Liver (tissue), 9 donors: Measurements from ENCODE around the gene GZMM. TPM values are rescaled to one million over a fixed set of nuclear protein-coding genes. Genes with fewer than 3 reads are reported as not detected.

ENCODE experiments used
- DNase-seq: peaks from one replicate; pipeline ENCODE4 v3.0.0-alpha.2; 2017; ENCODE audit warnings: low spot score
- H3K27ac ChIP-seq, 2 donors: one replicate each; pipeline ENCODE4 v1.7.0; 2013; ENCODE audit warnings: inconsistent platforms in 2 of 2, low read length in 2 of 2, control low read depth in 1 of 2, low read depth in 1 of 2, mild to moderate bottlenecking in 1 of 2
- H3K27me3 ChIP-seq, 4 donors: one replicate each; pipeline versions ENCODE4 v1.6.1 to v1.7.0; 2013; ENCODE audit warnings: low read length in 3 of 4, inconsistent platforms in 1 of 4, mild to moderate bottlenecking in 1 of 4, moderate library complexity in 1 of 4; ENCODE audit not compliant: control insufficient read depth in 4 of 4, insufficient read depth in 4 of 4
- H3K36me3 ChIP-seq, 4 donors: one replicate each; pipeline versions ENCODE4 v1.6.1 to v1.7.0; 2013; ENCODE audit warnings: low read length in 3 of 4, mild to moderate bottlenecking in 3 of 4, low read depth in 1 of 4, moderate library complexity in 1 of 4; ENCODE audit not compliant: control insufficient read depth in 4 of 4, insufficient read depth in 3 of 4
- H3K4me1 ChIP-seq, 4 donors: one replicate each; pipeline versions ENCODE4 v1.6.1 to v1.7.0; 2013; ENCODE audit warnings: low read length in 3 of 4, mild to moderate bottlenecking in 3 of 4, moderate library complexity in 1 of 4; ENCODE audit not compliant: control insufficient read depth in 4 of 4, insufficient read depth in 4 of 4
- H3K4me3 ChIP-seq, 3 donors: one replicate each; pipeline versions ENCODE4 v1.6.1 to v1.7.0; 2013; ENCODE audit warnings: low read length in 3 of 3, control low read depth in 1 of 3, low read depth in 1 of 3, mild to moderate bottlenecking in 1 of 3
- H3K9ac ChIP-seq, 2 donors: one replicate each; pipeline ENCODE4 v1.7.0; 2013; ENCODE audit warnings: low read length in 2 of 2, mild to moderate bottlenecking in 2 of 2, moderate library complexity in 2 of 2, control low read depth in 1 of 2, low read depth in 1 of 2
- H3K9me3 ChIP-seq, 4 donors: one replicate each; pipeline versions ENCODE4 v1.6.1 to v1.7.0; 2013; ENCODE audit warnings: low read length in 3 of 4; ENCODE audit not compliant: control insufficient read depth in 4 of 4
- CTCF ChIP-seq: fragments of 150-350 bp; IDR thresholded peaks from 2 replicates; pipeline ENCODE4 v1.5.1; 2017; ENCODE audit warnings: improper control_type of control experiment, low read depth, low read length; ENCODE audit not compliant: missing input control
- EGR1 ChIP-seq, 2 donors: IDR thresholded peaks; 2 replicates each; pipeline ENCODE4 v1.6.1; 2016 to 2018; ENCODE audit warnings: antibody characterized with exemption in 2 of 2, low read depth in 2 of 2
- FOXA1 ChIP-seq: IDR thresholded peaks from 2 replicates; pipeline ENCODE4 v1.6.1; 2016; ENCODE audit warnings: antibody characterized with exemption
- FOXA2 ChIP-seq: IDR thresholded peaks from 2 replicates; pipeline ENCODE4 v1.6.1; 2016; ENCODE audit warnings: antibody characterized with exemption
- HNF4A ChIP-seq, 2 donors: conservative IDR thresholded peaks; 2 replicates each; pipeline ENCODE4 v1.6.1; 2016; ENCODE audit warnings: antibody characterized with exemption in 2 of 2, mild to moderate bottlenecking in 2 of 2
- HNF4G ChIP-seq: IDR thresholded peaks from 2 replicates; pipeline ENCODE4 v1.6.1; 2016; ENCODE audit warnings: antibody characterized with exemption
- JUND ChIP-seq, 2 donors: IDR thresholded peaks; 2 replicates each; pipeline ENCODE4 v1.6.1; 2016; ENCODE audit warnings: antibody characterized with exemption in 2 of 2
- NR2F2 ChIP-seq: IDR thresholded peaks from 2 replicates; pipeline ENCODE4 v1.6.1; 2016; ENCODE audit warnings: antibody characterized with exemption
- RAD21 ChIP-seq, 2 donors: IDR thresholded peaks; 2 replicates each; pipeline ENCODE4 v1.6.1; 2016; ENCODE audit warnings: antibody characterized with exemption in 2 of 2, mild to moderate bottlenecking in 2 of 2
- REST ChIP-seq: IDR thresholded peaks from 2 replicates; pipeline ENCODE4 v1.6.1; 2016; ENCODE audit warnings: antibody characterized with exemption, mild to moderate bottlenecking
- RXRA ChIP-seq, 2 donors: IDR thresholded peaks; 2 replicates each; pipeline ENCODE4 v1.6.1; 2017 to 2018; ENCODE audit warnings: antibody characterized with exemption in 2 of 2, mild to moderate bottlenecking in 1 of 2
- SP1 ChIP-seq: IDR thresholded peaks from 2 replicates; pipeline ENCODE4 v1.6.1; 2018; ENCODE audit warnings: antibody characterized with exemption, mild to moderate bottlenecking
- TAF1 ChIP-seq: conservative IDR thresholded peaks from 2 replicates; pipeline ENCODE4 v1.6.1; 2016; ENCODE audit warnings: antibody characterized with exemption, mild to moderate bottlenecking
- WGBS: extraction: QIAGEN DNeasy Blood & Tissue Kit; methylation state at CpG from one replicate; pipeline ENCODE4 v1.1.7; 2013; 5-methylcytosine and 5-hydroxymethylcytosine counted together
- polyA plus RNA-seq, 2 donors: library from polyadenylated mRNA; stranded (reverse) in 1 of 2; unstranded in 1 of 2; fragments of 200-250 nt in 1 of 2; fragments of >200 nt in 1 of 2; fragmentation: Nextera tagmentation in 1 of 2; extraction: Ambion mirVana in 1 of 2; gene quantifications; one replicate each; pipeline versions ENCODE4 v1.2.1 to v1.2.3, GENCODE V29; 2013 to 2015
- total RNA-seq, 2 donors: library from RNA; depleted of rRNA; stranded (reverse); fragments of >200 nt; gene quantifications; one replicate each; pipeline ENCODE4 v1.2.3, GENCODE V29; 2014
- TF ChIP-seq, protein P1 (sequence below): IDR thresholded peaks from 2 replicates; pipeline ENCODE4 v1.6.1; 2016; ENCODE audit warnings: antibody characterized with exemption
- TF ChIP-seq, protein P2 (sequence below): IDR thresholded peaks from 2 replicates; pipeline ENCODE4 v1.6.1; 2016; ENCODE audit warnings: antibody characterized with exemption
- TF ChIP-seq, protein P3 (sequence below): IDR thresholded peaks from 2 replicates; pipeline ENCODE4 v1.6.1; 2016; ENCODE audit warnings: antibody characterized with exemption
- donor health status: healthy.
- donor health status: healthy.
- donor health status: healthy.
- donor health status: healthy.
- donor health status: healthy.

GZMM gene
- total and polyA plus RNA-seq, 4 donors = 0.28 to 1.3 (median 1.1) TPM

- H3K27ac ChIP-seq = no peak overlapping the region
- peaks cover 0 to 7% (median 2%) of the 10 kb centered on the region in 4 donors for H3K4me1 ChIP-seq
- no peaks in the 10 kb centered on the region for H3K36me3 ChIP-seq
- H3K4me3 ChIP-seq = peak overlapping the region in 1 of 3 donors; percentile 6
- peak; percentile 63 for DNase-seq
- no peaks in the 10 kb centered on the region for H3K9me3 ChIP-seq
- WGBS = 38% methylated on average over 75 of the region's 75 CpGs
- peaks cover 0 to 15% (median 2%) of the 10 kb centered on the region in 4 donors for H3K27me3 ChIP-seq
- TF ChIP-seq RXRA (IDR thresholded peaks at IDR 0.05) = no peak
- peak; percentile 99 for TF ChIP-seq REST
- no peak overlapping the region for H3K9ac ChIP-seq
These were observed 47.5 kb downstream of the GZMM start for GRCh38 chr19:591099-591958.

DNA sequence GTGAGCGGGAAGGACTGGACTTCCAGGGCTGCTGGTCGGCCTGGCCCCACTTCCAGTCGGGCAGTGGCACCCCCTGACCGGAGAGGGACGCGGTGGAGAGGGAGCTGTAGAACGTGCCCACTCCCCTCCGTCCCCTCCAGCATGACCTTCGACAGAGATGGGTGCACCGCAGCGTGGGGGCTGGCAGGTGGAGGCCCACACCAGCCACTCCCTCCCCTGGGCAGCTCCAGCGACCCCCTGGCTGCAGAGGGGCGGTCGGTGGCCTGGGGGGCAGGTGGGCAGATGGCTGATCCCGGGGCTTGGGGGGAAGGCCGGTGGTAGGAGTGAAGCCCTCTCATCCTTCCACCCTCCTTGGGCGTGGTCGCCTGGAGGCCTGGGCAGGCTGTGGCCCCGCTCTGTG lies 48.2 kb downstream of the GZMM start:
- H3K4me1 ChIP-seq = peaks cover 0 to 7% (median 2%) of the 10 kb centered on the region in 4 donors
- peaks cover 0 to 15% (median 2%) of the 10 kb centered on the region in 4 donors for H3K27me3 ChIP-seq
- 79% methylated on average over 19 of the region's 19 CpGs for WGBS
- no peak overlapping the region for H3K9ac ChIP-seq
- no peak overlapping the region for H3K27ac ChIP-seq
- no peak overlapping the region for H3K4me3 ChIP-seq
- no peak for DNase-seq
- no peaks in the 10 kb centered on the region for H3K9me3 ChIP-seq
- TF ChIP-seq RXRA (IDR thresholded peaks at IDR 0.05) (no peak), SP1 (no peak), TAF1 (no peak), JUND (IDR thresholded peaks at IDR 0.05) (no peak), RAD21 (IDR thresholded peaks at IDR 0.05) (no peak), REST (no peak), HNF4G (no peak), NR2F2 (no peak), CTCF (no peak), EGR1 (IDR thresholded peaks at IDR 0.05; ENCODE audit: low read depth in 2 of 2) (no peak), FOXA1 (no peak), HNF4A (conservative IDR thresholded peaks at IDR 0.05) (no peak), FOXA2 (no peak)
- TF ChIP-seq, protein P1, sequence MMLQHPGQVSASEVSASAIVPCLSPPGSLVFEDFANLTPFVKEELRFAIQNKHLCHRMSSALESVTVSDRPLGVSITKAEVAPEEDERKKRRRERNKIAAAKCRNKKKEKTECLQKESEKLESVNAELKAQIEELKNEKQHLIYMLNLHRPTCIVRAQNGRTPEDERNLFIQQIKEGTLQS = no peak
- TF ChIP-seq, protein P2, sequence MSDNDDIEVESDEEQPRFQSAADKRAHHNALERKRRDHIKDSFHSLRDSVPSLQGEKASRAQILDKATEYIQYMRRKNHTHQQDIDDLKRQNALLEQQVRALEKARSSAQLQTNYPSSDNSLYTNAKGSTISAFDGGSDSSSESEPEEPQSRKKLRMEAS = no peak
- TF ChIP-seq, protein P3, sequence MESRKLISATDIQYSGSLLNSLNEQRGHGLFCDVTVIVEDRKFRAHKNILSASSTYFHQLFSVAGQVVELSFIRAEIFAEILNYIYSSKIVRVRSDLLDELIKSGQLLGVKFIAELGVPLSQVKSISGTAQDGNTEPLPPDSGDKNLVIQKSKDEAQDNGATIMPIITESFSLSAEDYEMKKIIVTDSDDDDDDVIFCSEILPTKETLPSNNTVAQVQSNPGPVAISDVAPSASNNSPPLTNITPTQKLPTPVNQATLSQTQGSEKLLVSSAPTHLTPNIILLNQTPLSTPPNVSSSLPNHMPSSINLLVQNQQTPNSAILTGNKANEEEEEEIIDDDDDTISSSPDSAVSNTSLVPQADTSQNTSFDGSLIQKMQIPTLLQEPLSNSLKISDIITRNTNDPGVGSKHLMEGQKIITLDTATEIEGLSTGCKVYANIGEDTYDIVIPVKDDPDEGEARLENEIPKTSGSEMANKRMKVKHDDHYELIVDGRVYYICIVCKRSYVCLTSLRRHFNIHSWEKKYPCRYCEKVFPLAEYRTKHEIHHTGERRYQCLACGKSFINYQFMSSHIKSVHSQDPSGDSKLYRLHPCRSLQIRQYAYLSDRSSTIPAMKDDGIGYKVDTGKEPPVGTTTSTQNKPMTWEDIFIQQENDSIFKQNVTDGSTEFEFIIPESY = no peak
- H3K36me3 ChIP-seq = no peaks in the 10 kb centered on the region
